ENCODE data around the gene STOX2.

Gene STOX2

DNA sequence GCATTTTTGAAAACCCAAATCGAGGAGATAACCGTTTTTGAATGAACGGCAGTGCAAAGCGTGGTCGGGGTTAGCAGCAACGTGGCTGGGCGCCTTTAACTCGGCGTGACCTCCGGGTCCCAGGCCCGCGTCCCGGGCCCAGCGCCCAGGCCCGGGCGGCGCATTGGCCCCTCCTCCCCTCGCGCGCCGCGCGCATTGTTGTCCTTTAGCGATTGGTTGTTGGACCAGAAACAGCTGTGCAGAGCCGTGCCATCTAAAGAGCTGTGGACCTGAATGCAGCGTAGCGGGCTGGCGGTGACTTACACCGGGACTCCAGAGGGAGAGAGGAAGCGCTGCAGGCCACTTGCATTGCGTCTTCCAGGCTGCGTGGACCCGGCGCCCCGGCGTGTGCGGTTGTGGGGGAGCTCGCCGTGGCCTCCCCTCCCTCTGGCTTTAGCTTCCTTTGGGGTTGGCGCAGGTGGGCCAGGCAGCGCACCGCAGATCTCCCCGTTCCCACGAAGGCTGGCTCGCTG lies at the start of gene STOX2:
STOX2 (plus strand) TSS at position 227 of the 512 bp plus-strand sequence. CDS start 1,484 bp downstream, outside the sequence.
- Histone ChIP-seq H3K4me3 (ENCODE audit: low read length) (peak within 1 kb of the TSS; percentile 54), H3K27me3 (ENCODE audit: control insufficient read depth, insufficient read depth, low read length) (peaks cover 6% of the 10 kb centered on the region; the same call in 1 of the 2 replicates), H3K9me3 (ENCODE audit: control insufficient read depth, insufficient read depth, low read length) (no peaks in the 10 kb centered on the region), H3K36me3 (ENCODE audit: control insufficient read depth, insufficient read depth, low read length) (no peaks in the 10 kb centered on the region), H3K4me1 (ENCODE audit: control insufficient read depth, insufficient read depth, low read length) (peaks cover 2% of the 10 kb centered on the region; the same call in 1 of the 2 replicates), H3K27ac (ENCODE audit: low read length) (no peak within 1 kb of the TSS)
- peak; percentile 50 for DNase-seq (ENCODE audit: low read depth, low spot score)
- WGBS (ENCODE audit: insufficient coverage, insufficient read length) = no CpG with 5 or more reads among the region's 45 CpGs

GRCh38 chr4:183855323-183856190 lies 49.5 kb upstream of the STOX2 start:
- Histone ChIP-seq H3K36me3 (ENCODE audit: control insufficient read depth, insufficient read depth, low read length) (no peaks in the 10 kb centered on the region), H3K4me1 (ENCODE audit: control insufficient read depth, insufficient read depth, low read length) (no peaks in the 10 kb centered on the region), H3K4me3 (ENCODE audit: low read length) (no peak overlapping the region), H3K27ac (ENCODE audit: low read length) (no peak overlapping the region), H3K9me3 (ENCODE audit: control insufficient read depth, insufficient read depth, low read length) (no peaks in the 10 kb centered on the region), H3K27me3 (ENCODE audit: control insufficient read depth, insufficient read depth, low read length) (no peaks in the 10 kb centered on the region)
- WGBS (ENCODE audit: insufficient coverage, insufficient read length) = no CpG with 5 or more reads among the region's 14 CpGs
- DNase-seq (ENCODE audit: low read depth, low spot score) = no peak

DNA sequence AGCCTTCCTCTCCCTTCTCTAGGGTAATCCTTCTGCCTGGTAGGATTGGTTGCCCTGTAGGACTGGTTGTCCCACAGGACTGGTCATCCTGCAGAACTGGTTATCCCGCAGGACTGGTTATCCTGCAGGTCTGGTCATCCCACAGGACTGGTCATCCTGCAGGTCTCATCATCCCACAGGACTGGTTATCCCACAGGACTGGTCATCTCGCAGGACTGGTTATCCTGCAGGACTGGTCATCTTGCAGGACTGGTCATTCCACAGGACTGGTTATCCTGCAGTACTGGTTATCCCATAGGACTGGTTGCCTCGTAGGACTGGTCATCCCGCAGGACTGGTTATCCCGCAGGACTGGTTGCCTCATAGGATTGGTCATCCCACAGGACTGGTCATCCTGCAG lies 48.1 kb upstream of the STOX2 start:
- H3K36me3 ChIP-seq (ENCODE audit: control insufficient read depth, insufficient read depth, low read length) = no peaks in the 10 kb centered on the region
- no peaks in the 10 kb centered on the region for H3K27me3 ChIP-seq (ENCODE audit: control insufficient read depth, insufficient read depth, low read length)
- no peaks in the 10 kb centered on the region for H3K4me1 ChIP-seq (ENCODE audit: control insufficient read depth, insufficient read depth, low read length)
- DNase-seq (ENCODE audit: low read depth, low spot score) = no peak
- no peak overlapping the region for H3K4me3 ChIP-seq (ENCODE audit: low read length)
- H3K27ac ChIP-seq (ENCODE audit: low read length) = no peak overlapping the region
- WGBS (ENCODE audit: insufficient coverage, insufficient read length) = no CpG with 5 or more reads among the region's 5 CpGs
- H3K9me3 ChIP-seq (ENCODE audit: control insufficient read depth, insufficient read depth, low read length) = no peaks in the 10 kb centered on the region

GRCh38 chr4:183858011-183858615 lies 47.0 kb upstream of the STOX2 start:
- Histone ChIP-seq H3K36me3 (ENCODE audit: control insufficient read depth, insufficient read depth, low read length) (no peaks in the 10 kb centered on the region), H3K27ac (ENCODE audit: low read length) (no peak overlapping the region), H3K9me3 (ENCODE audit: control insufficient read depth, insufficient read depth, low read length) (no peaks in the 10 kb centered on the region), H3K4me1 (ENCODE audit: control insufficient read depth, insufficient read depth, low read length) (no peaks in the 10 kb centered on the region), H3K4me3 (ENCODE audit: low read length) (no peak overlapping the region), H3K27me3 (ENCODE audit: control insufficient read depth, insufficient read depth, low read length) (no peaks in the 10 kb centered on the region)
- WGBS (ENCODE audit: insufficient coverage, insufficient read length) = no CpG with 5 or more reads among the region's 14 CpGs
- DNase-seq (ENCODE audit: low read depth, low spot score) = no peak

DNA sequence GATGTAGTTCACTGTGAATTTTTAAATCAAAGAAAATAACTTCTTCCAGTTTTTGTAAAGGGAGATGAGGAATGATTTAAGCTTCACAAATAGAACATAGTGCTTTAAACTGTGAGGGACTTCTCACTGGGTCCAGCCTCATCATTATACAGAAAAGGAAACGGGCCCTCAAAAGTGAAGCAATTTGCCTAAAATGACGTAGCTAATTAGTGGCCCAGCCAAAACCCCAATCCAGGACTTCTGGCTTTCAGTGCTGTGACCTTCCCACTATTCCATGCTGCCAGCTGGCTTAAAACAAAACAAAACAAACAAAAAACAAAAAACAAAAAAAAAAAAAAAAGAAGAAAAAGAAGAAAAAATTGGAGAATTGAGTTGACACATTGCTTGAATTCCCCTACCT lies 45.0 kb upstream of the STOX2 start:
- no peak overlapping the region for H3K27ac ChIP-seq (ENCODE audit: low read length)
- H3K27me3 ChIP-seq (ENCODE audit: control insufficient read depth, insufficient read depth, low read length) = no peaks in the 10 kb centered on the region
- H3K9me3 ChIP-seq (ENCODE audit: control insufficient read depth, insufficient read depth, low read length) = no peaks in the 10 kb centered on the region
- no peaks in the 10 kb centered on the region for H3K36me3 ChIP-seq (ENCODE audit: control insufficient read depth, insufficient read depth, low read length)
- WGBS (ENCODE audit: insufficient coverage, insufficient read length) = no CpG with 5 or more reads among the region's 2 CpGs
- no peak overlapping the region for H3K4me3 ChIP-seq (ENCODE audit: low read length)
- H3K4me1 ChIP-seq (ENCODE audit: control insufficient read depth, insufficient read depth, low read length) = no peaks in the 10 kb centered on the region
- DNase-seq (ENCODE audit: low read depth, low spot score) = no peak

DNA sequence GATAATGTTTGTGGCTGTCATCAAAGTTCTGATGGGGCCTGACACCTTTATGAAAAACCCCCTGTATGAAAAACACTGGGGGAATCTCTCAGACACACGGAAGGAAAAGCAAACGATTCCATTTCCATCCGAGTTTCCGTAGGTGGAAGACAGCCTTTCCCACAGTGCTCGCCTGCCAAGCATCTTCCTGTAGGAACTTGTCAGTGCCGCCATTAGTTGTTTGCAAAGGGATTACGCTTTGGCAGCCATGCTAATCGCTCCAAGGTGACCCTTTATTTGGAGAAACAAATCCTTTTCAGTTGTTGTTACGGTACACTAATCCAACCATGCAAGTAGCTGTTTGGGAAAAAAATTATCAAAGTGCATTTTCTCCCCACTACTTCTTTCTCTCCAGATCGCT lies 44.4 kb upstream of the STOX2 start:
- H3K27me3 ChIP-seq (ENCODE audit: control insufficient read depth, insufficient read depth, low read length) = no peaks in the 10 kb centered on the region
- H3K4me3 ChIP-seq (ENCODE audit: low read length) = no peak overlapping the region
- H3K36me3 ChIP-seq (ENCODE audit: control insufficient read depth, insufficient read depth, low read length) = no peaks in the 10 kb centered on the region
- no peak overlapping the region for H3K27ac ChIP-seq (ENCODE audit: low read length)
- H3K4me1 ChIP-seq (ENCODE audit: control insufficient read depth, insufficient read depth, low read length) = no peaks in the 10 kb centered on the region
- H3K9me3 ChIP-seq (ENCODE audit: control insufficient read depth, insufficient read depth, low read length) = no peaks in the 10 kb centered on the region
- DNase-seq (ENCODE audit: low read depth, low spot score) = no peak
- WGBS (ENCODE audit: insufficient coverage, insufficient read length) = no CpG with 5 or more reads among the region's 10 CpGs

DNA sequence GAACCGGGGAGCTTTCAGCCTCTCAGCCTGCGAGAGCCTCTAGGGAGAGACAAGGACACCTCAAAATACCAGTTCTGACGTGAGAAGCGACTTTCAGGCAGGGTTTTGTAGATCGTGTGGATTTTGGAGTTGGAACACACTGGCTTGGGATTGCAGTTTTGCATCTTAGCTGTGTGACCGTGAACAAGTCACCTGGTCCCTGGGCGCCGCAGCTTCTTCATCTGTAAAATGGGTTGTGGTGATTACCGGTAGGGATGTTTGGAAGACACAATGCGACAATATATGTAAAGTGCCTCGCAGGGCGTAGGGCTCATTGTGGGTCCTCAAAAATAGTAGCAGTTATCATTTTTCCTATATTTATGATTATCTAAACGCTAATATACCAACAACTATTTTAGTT lies 43.7 kb upstream of the STOX2 start:
- no peaks in the 10 kb centered on the region for H3K27me3 ChIP-seq (ENCODE audit: control insufficient read depth, insufficient read depth, low read length)
- no peaks in the 10 kb centered on the region for H3K9me3 ChIP-seq (ENCODE audit: control insufficient read depth, insufficient read depth, low read length)
- H3K4me3 ChIP-seq (ENCODE audit: low read length) = no peak overlapping the region
- no CpG with 5 or more reads among the region's 13 CpGs for WGBS (ENCODE audit: insufficient coverage, insufficient read length)
- no peak overlapping the region for H3K27ac ChIP-seq (ENCODE audit: low read length)
- no peak for DNase-seq (ENCODE audit: low read depth, low spot score)
- no peaks in the 10 kb centered on the region for H3K4me1 ChIP-seq (ENCODE audit: control insufficient read depth, insufficient read depth, low read length)
- no peaks in the 10 kb centered on the region for H3K36me3 ChIP-seq (ENCODE audit: control insufficient read depth, insufficient read depth, low read length)

DNA sequence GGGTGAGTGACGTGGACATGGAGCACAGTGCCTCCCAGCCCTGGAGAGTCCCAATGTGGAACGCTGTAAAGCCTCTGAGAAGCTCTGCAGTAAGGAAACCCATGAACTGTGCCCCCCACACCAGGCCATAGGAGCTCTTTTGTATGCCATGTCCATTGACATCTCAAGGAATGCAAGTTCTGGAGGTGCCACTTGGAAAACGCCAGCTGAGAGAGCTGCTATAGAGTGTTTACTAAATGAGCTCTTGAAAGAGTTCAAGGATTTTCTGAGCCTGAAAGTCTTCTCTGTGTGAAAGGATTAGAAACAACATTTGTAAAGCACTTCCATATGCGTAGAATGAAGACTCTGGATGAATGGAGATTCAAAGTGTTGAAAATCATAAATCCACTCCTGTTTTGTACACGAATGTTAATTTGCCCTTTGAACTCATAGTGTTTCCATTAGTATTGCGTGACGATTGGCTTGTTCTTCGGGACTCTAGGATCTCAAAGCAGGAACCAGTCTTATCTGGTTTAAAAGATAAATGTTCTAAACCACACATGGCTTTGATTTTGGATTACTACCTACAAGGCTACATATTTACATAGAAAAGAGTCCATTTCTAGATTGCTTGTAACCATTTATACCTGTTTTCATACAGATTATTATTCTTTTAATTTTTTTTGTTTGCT lies 41.8 kb upstream of the STOX2 start:
- no peaks in the 10 kb centered on the region for H3K4me1 ChIP-seq (ENCODE audit: control insufficient read depth, insufficient read depth, low read length)
- WGBS (ENCODE audit: insufficient coverage, insufficient read length) = no CpG with 5 or more reads among the region's 8 CpGs
- DNase-seq (ENCODE audit: low read depth, low spot score) = no peak

GRCh38 chr4:183867247-183867646 lies 37.9 kb upstream of the STOX2 start:
- WGBS (ENCODE audit: insufficient coverage, insufficient read length) = no CpG with 5 or more reads among the region's 9 CpGs
- H3K9me3 ChIP-seq (ENCODE audit: control insufficient read depth, insufficient read depth, low read length) = no peaks in the 10 kb centered on the region
- DNase-seq (ENCODE audit: low read depth, low spot score) = no peak
- no peaks in the 10 kb centered on the region for H3K4me1 ChIP-seq (ENCODE audit: control insufficient read depth, insufficient read depth, low read length)
- no peak overlapping the region for H3K4me3 ChIP-seq (ENCODE audit: low read length)
- H3K36me3 ChIP-seq (ENCODE audit: control insufficient read depth, insufficient read depth, low read length) = no peaks in the 10 kb centered on the region
- no peak overlapping the region for H3K27ac ChIP-seq (ENCODE audit: low read length)
- no peaks in the 10 kb centered on the region for H3K27me3 ChIP-seq (ENCODE audit: control insufficient read depth, insufficient read depth, low read length)

More for the DNA sequence above, 41.8 kb upstream of the STOX2 start:
- Histone ChIP-seq H3K4me3 (ENCODE audit: low read length) (no peak overlapping the region), H3K27me3 (ENCODE audit: control insufficient read depth, insufficient read depth, low read length) (no peaks in the 10 kb centered on the region), H3K27ac (ENCODE audit: low read length) (no peak overlapping the region), H3K9me3 (ENCODE audit: control insufficient read depth, insufficient read depth, low read length) (no peaks in the 10 kb centered on the region), H3K36me3 (ENCODE audit: control insufficient read depth, insufficient read depth, low read length) (no peaks in the 10 kb centered on the region)

DNA sequence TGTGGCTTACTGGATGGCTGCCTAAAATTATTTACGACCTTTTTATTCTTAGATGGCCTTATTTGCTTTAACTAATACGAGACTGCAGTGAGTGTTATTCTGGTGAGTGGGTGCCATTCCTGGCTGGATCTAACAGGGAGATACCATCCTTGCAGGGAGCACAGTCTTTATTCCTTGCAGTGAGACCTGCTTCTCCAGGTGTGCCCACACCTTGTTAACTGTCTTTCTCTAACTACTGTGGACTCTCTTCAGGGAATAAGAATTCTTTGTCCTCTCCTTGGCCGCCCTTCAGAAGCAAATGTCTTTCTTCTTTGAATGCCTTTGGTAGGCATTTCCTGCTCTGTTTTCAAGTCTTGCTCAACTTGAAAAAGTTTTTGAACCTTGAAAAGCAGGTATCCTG lies 34.1 kb upstream of the STOX2 start:
- Histone ChIP-seq H3K36me3 (ENCODE audit: control insufficient read depth, insufficient read depth, low read length) (no peaks in the 10 kb centered on the region), H3K27me3 (ENCODE audit: control insufficient read depth, insufficient read depth, low read length) (no peaks in the 10 kb centered on the region), H3K9me3 (ENCODE audit: control insufficient read depth, insufficient read depth, low read length) (no peaks in the 10 kb centered on the region), H3K4me3 (ENCODE audit: low read length) (no peak overlapping the region), H3K27ac (ENCODE audit: low read length) (no peak overlapping the region), H3K4me1 (ENCODE audit: control insufficient read depth, insufficient read depth, low read length) (no peaks in the 10 kb centered on the region)
- no peak for DNase-seq (ENCODE audit: low read depth, low spot score)
- no CpG with 5 or more reads among the region's 3 CpGs for WGBS (ENCODE audit: insufficient coverage, insufficient read length)

All from iPS DF 6.9 (cell line).